ENCODE results near the gene ARL5C. TPM values are rescaled to one million over a fixed set of nuclear protein-coding genes. Genes with fewer than 3 reads are reported as not detected.

ARL5C gene
- total RNA-seq, 1 experiment from 2014 or later: not detected

DNA sequence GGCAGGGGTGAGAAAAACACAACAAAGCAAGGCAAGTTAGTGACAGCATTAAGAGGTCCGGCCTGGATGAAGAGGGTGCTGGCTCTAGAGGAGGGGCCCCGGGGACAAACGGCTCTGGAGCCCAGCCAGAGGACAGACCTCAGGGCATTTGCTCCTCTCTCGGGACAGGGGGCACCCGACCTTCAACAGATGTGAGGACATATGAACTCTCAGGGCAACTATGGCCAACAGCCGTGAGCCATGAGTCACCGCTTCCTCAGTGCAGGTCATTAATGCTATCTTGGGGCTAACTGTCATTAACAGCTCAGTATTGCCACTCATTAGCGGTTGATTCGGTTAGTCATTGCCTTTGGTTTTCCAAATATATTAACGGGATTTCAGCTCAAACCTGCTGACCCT is 9.7 kb upstream of the ARL5C start:
- Histone ChIP-seq H2AFZ (ENCODE audit: low read length) (no peak overlapping the region), H3K9me3 (ENCODE audit: control insufficient read depth, low read depth, low read length) (no peaks in the 10 kb centered on the region), H2AK5ac (ENCODE audit: insufficient read length, low read length) (no peak overlapping the region), H2BK20ac (ENCODE audit: low read depth, low read length, poor library complexity, severe bottlenecking) (no peak overlapping the region), H3K14ac (ENCODE audit: insufficient read depth, low read length) (no peak overlapping the region), H3K56ac (ENCODE audit: insufficient read length, low read depth, low read length) (no peak overlapping the region), H3K23ac (ENCODE audit: insufficient read length, low read depth, low read length) (no peak overlapping the region), H3K4me2 (ENCODE audit: insufficient read depth, insufficient read length, low read length) (no peak overlapping the region), H4K8ac (replicated peaks; ENCODE audit: insufficient read length, low read depth, low read length) (no peak overlapping the region), H3K79me2 (ENCODE audit: insufficient read depth, low read length) (no peaks in the 10 kb centered on the region), H3K4me1 (ENCODE audit: insufficient read depth, low read length) (no peaks in the 10 kb centered on the region; the same call in 1 of the 2 replicates), H3K27ac (ENCODE audit: insufficient read length, low read depth, low read length) (no peak overlapping the region), H3T11ph (ENCODE audit: low read length) (no peak overlapping the region), H3K27me3 (ENCODE audit: insufficient read depth, low read length) (no peaks in the 10 kb centered on the region), H3K4ac (ENCODE audit: low read depth, low read length) (no peak overlapping the region), H2BK12ac (ENCODE audit: insufficient read length, low read depth, low read length) (no peak overlapping the region), H2BK5ac (ENCODE audit: insufficient read length, low read length) (no peak overlapping the region), H4K91ac (ENCODE audit: insufficient read length, low read depth, low read length) (no peak overlapping the region), H2BK120ac (ENCODE audit: low read depth, low read length, poor library complexity, severe bottlenecking) (no peak overlapping the region), H3K9ac (ENCODE audit: extremely low read depth, insufficient read length, low read length) (no peak overlapping the region), H4K20me1 (ENCODE audit: control insufficient read depth, insufficient read depth, insufficient read length) (no peaks in the 10 kb centered on the region), H4K5ac (ENCODE audit: insufficient read length, low read depth, low read length) (no peak overlapping the region), H3K18ac (ENCODE audit: insufficient read length, low read depth, low read length) (no peak overlapping the region), H2BK15ac (ENCODE audit: low read depth, low read length) (no peak overlapping the region), H3K23me2 (ENCODE audit: insufficient read length, low read depth, low read length, poor library complexity, severe bottlenecking) (no peaks in the 10 kb centered on the region), H3K79me1 (ENCODE audit: insufficient read depth, low read depth, low read length, poor library complexity, severe bottlenecking) (no peaks in the 10 kb centered on the region)
- no CpG with 5 or more reads among the region's 10 CpGs for WGBS (ENCODE audit: extremely low coverage, insufficient read length, low lambda C conversion rate)
- Mint-ChIP-seq H3K4me1 (peaks cover 31 to 52% of the 10 kb centered on the region in 2 experiments), H3K36me3 (ENCODE audit: insufficient read depth in 1 of 3, low read depth in 3 of 3) (peaks cover 7 to 36% (median 11%) of the 10 kb centered on the region in 3 experiments), H3K27me3 (ENCODE audit: low read depth) (peaks cover 2% of the 10 kb centered on the region), H3K4me3 (no peak overlapping the region), H3K27ac (peak overlapping the region in 1 of 3 experiments; percentile 22; a peak in 1 of 7 replicates), H3K9me3 (no peaks in the 10 kb centered on the region)
- TF ChIP-seq CTCF (conservative IDR thresholded peaks at IDR 0.05): no peak
- DNase-seq: peak; percentile 36
